Measurements from ENCODE around the gene ZFYVE27.

Gene ZFYVE27

GRCh38 chr10:97777143-97777542 lies 40.2 kb downstream of the ZFYVE27 start:
- Histone ChIP-seq H3K9me3 (ENCODE audit: low read length) (no peaks in the 10 kb centered on the region), H3K27me3 (ENCODE audit: control insufficient read depth in 1 of 2, insufficient read depth in 2 of 2, low read length in 2 of 2) (peaks cover 0 to 7% of the 10 kb centered on the region in 2 donors), H3K36me3 (ENCODE audit: insufficient read depth, low read length) (no peaks in the 10 kb centered on the region), H3K9ac (ENCODE audit: low read length) (no peak overlapping the region), H3K4me1 (ENCODE audit: insufficient read depth, low read length) (no peaks in the 10 kb centered on the region), H3K27ac (ENCODE audit: low read depth, low read length) (no peak overlapping the region), H3K4me3 (ENCODE audit: low read depth in 1 of 2, low read length in 2 of 2) (no peak overlapping the region)

GRCh38 chr10:97778452-97779302 lies 41.7 kb downstream of the ZFYVE27 start:
- Histone ChIP-seq H3K27ac (ENCODE audit: low read depth, low read length) (no peak overlapping the region), H3K27me3 (ENCODE audit: control insufficient read depth in 1 of 2, insufficient read depth in 2 of 2, low read length in 2 of 2) (no peaks in the 10 kb centered on the region), H3K4me3 (ENCODE audit: low read depth in 1 of 2, low read length in 2 of 2) (no peak overlapping the region), H3K4me1 (ENCODE audit: insufficient read depth, low read length) (no peaks in the 10 kb centered on the region), H3K36me3 (ENCODE audit: insufficient read depth, low read length) (no peaks in the 10 kb centered on the region), H3K9ac (ENCODE audit: low read length) (no peak overlapping the region), H3K9me3 (ENCODE audit: low read length) (no peaks in the 10 kb centered on the region)

- Histone ChIP-seq H3K27me3 (ENCODE audit: control insufficient read depth in 1 of 2, insufficient read depth in 2 of 2, low read length in 2 of 2) (no peaks in the 10 kb centered on the region), H3K4me1 (ENCODE audit: insufficient read depth, low read length) (no peaks in the 10 kb centered on the region), H3K9ac (ENCODE audit: low read length) (no peak overlapping the region), H3K4me3 (ENCODE audit: low read depth in 1 of 2, low read length in 2 of 2) (no peak overlapping the region), H3K36me3 (ENCODE audit: insufficient read depth, low read length) (no peaks in the 10 kb centered on the region), H3K9me3 (ENCODE audit: low read length) (no peaks in the 10 kb centered on the region), H3K27ac (ENCODE audit: low read depth, low read length) (no peak overlapping the region)
Measured at GRCh38 chr10:97779492-97779891, 42.6 kb downstream of the ZFYVE27 start.

- Histone ChIP-seq H3K9ac (ENCODE audit: low read length) (no peak overlapping the region), H3K9me3 (ENCODE audit: low read length) (no peaks in the 10 kb centered on the region), H3K27ac (ENCODE audit: low read depth, low read length) (no peak overlapping the region), H3K27me3 (ENCODE audit: control insufficient read depth in 1 of 2, insufficient read depth in 2 of 2, low read length in 2 of 2) (no peaks in the 10 kb centered on the region), H3K4me3 (ENCODE audit: low read depth in 1 of 2, low read length in 2 of 2) (no peak overlapping the region), H3K4me1 (ENCODE audit: insufficient read depth, low read length) (no peaks in the 10 kb centered on the region), H3K36me3 (ENCODE audit: insufficient read depth, low read length) (no peaks in the 10 kb centered on the region)
Measured at GRCh38 chr10:97779975-97780374, 43.0 kb downstream of the ZFYVE27 start.

- Histone ChIP-seq H3K27me3 (ENCODE audit: control insufficient read depth in 1 of 2, insufficient read depth in 2 of 2, low read length in 2 of 2) (no peaks in the 10 kb centered on the region), H3K4me1 (ENCODE audit: insufficient read depth, low read length) (no peaks in the 10 kb centered on the region), H3K27ac (ENCODE audit: low read depth, low read length) (no peak overlapping the region), H3K9ac (ENCODE audit: low read length) (no peak overlapping the region), H3K4me3 (ENCODE audit: low read depth in 1 of 2, low read length in 2 of 2) (no peak overlapping the region), H3K9me3 (ENCODE audit: low read length) (no peaks in the 10 kb centered on the region), H3K36me3 (ENCODE audit: insufficient read depth, low read length) (no peaks in the 10 kb centered on the region)
Measured at GRCh38 chr10:97780841-97781617, 44.1 kb downstream of the ZFYVE27 start.

GRCh38 chr10:97781618-97782331 lies 44.8 kb downstream of the ZFYVE27 start:
- H3K27me3 ChIP-seq (ENCODE audit: control insufficient read depth in 1 of 2, insufficient read depth in 2 of 2, low read length in 2 of 2), result no peaks in the 10 kb centered on the region
- no peaks in the 10 kb centered on the region for H3K36me3 ChIP-seq (ENCODE audit: insufficient read depth, low read length)
- no peak overlapping the region for H3K27ac ChIP-seq (ENCODE audit: low read depth, low read length)
- no peak overlapping the region for H3K4me3 ChIP-seq (ENCODE audit: low read depth in 1 of 2, low read length in 2 of 2)
- no peak overlapping the region for H3K9ac ChIP-seq (ENCODE audit: low read length)
- no peaks in the 10 kb centered on the region for H3K4me1 ChIP-seq (ENCODE audit: insufficient read depth, low read length)
- H3K9me3 ChIP-seq (ENCODE audit: low read length), result no peaks in the 10 kb centered on the region

- Histone ChIP-seq H3K9ac (ENCODE audit: low read length) (no peak overlapping the region), H3K36me3 (ENCODE audit: insufficient read depth, low read length) (no peaks in the 10 kb centered on the region), H3K4me3 (ENCODE audit: low read depth in 1 of 2, low read length in 2 of 2) (no peak overlapping the region)
Measured at GRCh38 chr10:97782455-97783228, 45.7 kb downstream of the ZFYVE27 start.

GRCh38 chr10:97784200-97784810 lies 47.4 kb downstream of the ZFYVE27 start:
- Histone ChIP-seq H3K9ac (ENCODE audit: low read length) (no peak overlapping the region), H3K4me3 (ENCODE audit: low read depth in 1 of 2, low read length in 2 of 2) (no peak overlapping the region), H3K27ac (ENCODE audit: low read depth, low read length) (no peak overlapping the region), H3K27me3 (ENCODE audit: control insufficient read depth in 1 of 2, insufficient read depth in 2 of 2, low read length in 2 of 2) (peaks cover 0 to 12% of the 10 kb centered on the region in 2 donors), H3K36me3 (ENCODE audit: insufficient read depth, low read length) (no peaks in the 10 kb centered on the region), H3K9me3 (ENCODE audit: low read length) (no peaks in the 10 kb centered on the region), H3K4me1 (ENCODE audit: insufficient read depth, low read length) (no peaks in the 10 kb centered on the region)

More at GRCh38 chr10:97782455-97783228, 45.7 kb downstream of the ZFYVE27 start:
- no peaks in the 10 kb centered on the region for H3K9me3 ChIP-seq (ENCODE audit: low read length)
- peaks cover 0 to 2% of the 10 kb centered on the region in 2 donors for H3K27me3 ChIP-seq (ENCODE audit: control insufficient read depth in 1 of 2, insufficient read depth in 2 of 2, low read length in 2 of 2)
- no peaks in the 10 kb centered on the region for H3K4me1 ChIP-seq (ENCODE audit: insufficient read depth, low read length)
- H3K27ac ChIP-seq (ENCODE audit: low read depth, low read length), result no peak overlapping the region

GRCh38 chr10:97785231-97785630 lies 48.3 kb downstream of the ZFYVE27 start:
- no peaks in the 10 kb centered on the region for H3K9me3 ChIP-seq (ENCODE audit: low read length)
- H3K36me3 ChIP-seq (ENCODE audit: insufficient read depth, low read length), result no peaks in the 10 kb centered on the region
- H3K4me1 ChIP-seq (ENCODE audit: insufficient read depth, low read length), result no peaks in the 10 kb centered on the region
- no peak overlapping the region for H3K9ac ChIP-seq (ENCODE audit: low read length)
- H3K4me3 ChIP-seq (ENCODE audit: low read depth in 1 of 2, low read length in 2 of 2), result no peak overlapping the region
- H3K27me3 ChIP-seq (ENCODE audit: control insufficient read depth in 1 of 2, insufficient read depth in 2 of 2, low read length in 2 of 2), result peaks cover 8 to 19% of the 10 kb centered on the region in 2 donors
- no peak overlapping the region for H3K27ac ChIP-seq (ENCODE audit: low read depth, low read length)

GRCh38 chr10:97785731-97786130 lies 48.8 kb downstream of the ZFYVE27 start:
- H3K4me3 ChIP-seq (ENCODE audit: low read depth in 1 of 2, low read length in 2 of 2), result no peak overlapping the region
- no peaks in the 10 kb centered on the region for H3K36me3 ChIP-seq (ENCODE audit: insufficient read depth, low read length)
- H3K4me1 ChIP-seq (ENCODE audit: insufficient read depth, low read length), result no peaks in the 10 kb centered on the region
- H3K9ac ChIP-seq (ENCODE audit: low read length), result no peak overlapping the region
- H3K27ac ChIP-seq (ENCODE audit: low read depth, low read length), result no peak overlapping the region
- no peaks in the 10 kb centered on the region for H3K9me3 ChIP-seq (ENCODE audit: low read length)
- peaks cover 8 to 19% of the 10 kb centered on the region in 2 donors for H3K27me3 ChIP-seq (ENCODE audit: control insufficient read depth in 1 of 2, insufficient read depth in 2 of 2, low read length in 2 of 2)

Data from muscle layer of colon (tissue), 2 donors.